Measurements from ENCODE around the gene GABRR3. TPM values are rescaled to one million over a fixed set of nuclear protein-coding genes. Genes with fewer than 3 reads are reported as not detected.

Gene GABRR3
- total RNA-seq, 4 donors from 2014 or later: not detected

DNA sequence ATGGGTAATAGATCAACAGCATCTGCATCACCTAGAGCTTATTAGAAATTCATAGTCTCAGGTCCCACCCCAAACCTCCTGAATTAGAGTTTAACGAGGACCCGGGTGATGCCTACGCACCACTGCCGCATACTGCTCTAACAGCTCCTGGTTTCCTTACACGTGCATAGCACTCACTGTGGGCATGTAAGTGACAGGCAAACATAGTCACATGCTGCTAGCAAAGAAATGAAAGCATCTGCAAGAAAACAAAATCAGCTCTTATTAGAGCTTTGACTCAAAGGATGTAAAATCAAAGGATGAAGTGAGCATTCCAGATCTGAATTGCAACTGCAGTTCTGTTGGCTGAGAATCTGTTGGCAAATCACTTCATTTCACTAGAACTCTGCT, 43.8 kb downstream of the GABRR3 start:
- Histone ChIP-seq H3K4me1 (no peaks in the 10 kb centered on the region), H3K4me3 (no peak overlapping the region), H3K27me3 (no peaks in the 10 kb centered on the region), H3K27ac (no peak overlapping the region), H3K36me3 (no peaks in the 10 kb centered on the region), H3K9me3 (no peaks in the 10 kb centered on the region)
- DNase-seq (no peak), ATAC-seq (no peak)
- in situ Hi-C loops (cut with MboI; ENCODE audit: low sequenced_read_pairs in 4 of 4): no loop called here
- TF ChIP-seq POLR2A (IDR thresholded peaks at IDR 0.05): no peak
- TF ChIP-seq, protein P1, sequence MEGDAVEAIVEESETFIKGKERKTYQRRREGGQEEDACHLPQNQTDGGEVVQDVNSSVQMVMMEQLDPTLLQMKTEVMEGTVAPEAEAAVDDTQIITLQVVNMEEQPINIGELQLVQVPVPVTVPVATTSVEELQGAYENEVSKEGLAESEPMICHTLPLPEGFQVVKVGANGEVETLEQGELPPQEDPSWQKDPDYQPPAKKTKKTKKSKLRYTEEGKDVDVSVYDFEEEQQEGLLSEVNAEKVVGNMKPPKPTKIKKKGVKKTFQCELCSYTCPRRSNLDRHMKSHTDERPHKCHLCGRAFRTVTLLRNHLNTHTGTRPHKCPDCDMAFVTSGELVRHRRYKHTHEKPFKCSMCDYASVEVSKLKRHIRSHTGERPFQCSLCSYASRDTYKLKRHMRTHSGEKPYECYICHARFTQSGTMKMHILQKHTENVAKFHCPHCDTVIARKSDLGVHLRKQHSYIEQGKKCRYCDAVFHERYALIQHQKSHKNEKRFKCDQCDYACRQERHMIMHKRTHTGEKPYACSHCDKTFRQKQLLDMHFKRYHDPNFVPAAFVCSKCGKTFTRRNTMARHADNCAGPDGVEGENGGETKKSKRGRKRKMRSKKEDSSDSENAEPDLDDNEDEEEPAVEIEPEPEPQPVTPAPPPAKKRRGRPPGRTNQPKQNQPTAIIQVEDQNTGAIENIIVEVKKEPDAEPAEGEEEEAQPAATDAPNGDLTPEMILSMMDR (IDR thresholded peaks at IDR 0.05 in 4 of 5, conservative IDR thresholded peaks at IDR 0.05 in 1 of 5): no peak
- intact Hi-C loops (cut with DNase I; ENCODE audit: low total_unique reads): no loop called here

DNA sequence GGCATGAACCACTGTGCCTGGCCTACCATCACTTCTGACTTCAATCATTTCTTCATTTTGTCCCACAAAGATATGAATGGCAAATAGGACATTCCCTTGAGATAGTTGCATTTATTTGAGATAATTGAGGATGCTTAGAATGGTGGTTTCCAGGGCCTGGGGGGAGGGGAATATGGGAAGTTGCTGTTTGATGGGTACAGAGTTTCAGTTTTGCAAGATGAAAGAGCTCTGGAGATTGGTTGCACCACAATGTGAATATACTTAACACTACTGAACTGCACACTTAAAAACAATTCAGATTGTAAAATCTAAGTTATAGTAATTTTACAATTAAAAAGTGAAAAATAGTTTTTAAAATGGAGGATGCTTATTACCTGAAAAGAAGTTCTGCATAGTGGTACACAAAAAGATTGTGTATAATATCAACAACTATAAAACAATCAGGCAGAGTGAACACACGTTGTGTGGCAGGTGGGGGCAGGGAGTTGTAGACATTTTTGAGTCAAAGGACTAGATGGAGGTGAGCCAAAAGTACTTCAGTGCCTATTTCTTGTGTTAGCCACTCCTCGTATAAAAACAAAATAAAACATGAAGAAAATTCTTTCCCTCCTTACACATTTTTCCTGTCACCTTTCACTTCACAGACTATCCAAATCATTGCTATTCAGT, 44.4 kb downstream of the GABRR3 start:
- in situ Hi-C loops (cut with MboI; ENCODE audit: low sequenced_read_pairs in 4 of 4) (no loop called here), intact Hi-C loops (cut with DNase I; ENCODE audit: low total_unique reads) (no loop called here)
- no peak for ATAC-seq
- H3K4me1 ChIP-seq: no peaks in the 10 kb centered on the region
- H3K27me3 ChIP-seq: no peaks in the 10 kb centered on the region
- H3K27ac ChIP-seq: no peak overlapping the region
- no peak for DNase-seq
- no peaks in the 10 kb centered on the region for H3K9me3 ChIP-seq
- no peak for TF ChIP-seq POLR2A (IDR thresholded peaks at IDR 0.05)
- TF ChIP-seq, protein P1 (IDR thresholded peaks at IDR 0.05 in 4 of 5, conservative IDR thresholded peaks at IDR 0.05 in 1 of 5): no peak
- no peak overlapping the region for H3K4me3 ChIP-seq
- no peaks in the 10 kb centered on the region for H3K36me3 ChIP-seq

DNA sequence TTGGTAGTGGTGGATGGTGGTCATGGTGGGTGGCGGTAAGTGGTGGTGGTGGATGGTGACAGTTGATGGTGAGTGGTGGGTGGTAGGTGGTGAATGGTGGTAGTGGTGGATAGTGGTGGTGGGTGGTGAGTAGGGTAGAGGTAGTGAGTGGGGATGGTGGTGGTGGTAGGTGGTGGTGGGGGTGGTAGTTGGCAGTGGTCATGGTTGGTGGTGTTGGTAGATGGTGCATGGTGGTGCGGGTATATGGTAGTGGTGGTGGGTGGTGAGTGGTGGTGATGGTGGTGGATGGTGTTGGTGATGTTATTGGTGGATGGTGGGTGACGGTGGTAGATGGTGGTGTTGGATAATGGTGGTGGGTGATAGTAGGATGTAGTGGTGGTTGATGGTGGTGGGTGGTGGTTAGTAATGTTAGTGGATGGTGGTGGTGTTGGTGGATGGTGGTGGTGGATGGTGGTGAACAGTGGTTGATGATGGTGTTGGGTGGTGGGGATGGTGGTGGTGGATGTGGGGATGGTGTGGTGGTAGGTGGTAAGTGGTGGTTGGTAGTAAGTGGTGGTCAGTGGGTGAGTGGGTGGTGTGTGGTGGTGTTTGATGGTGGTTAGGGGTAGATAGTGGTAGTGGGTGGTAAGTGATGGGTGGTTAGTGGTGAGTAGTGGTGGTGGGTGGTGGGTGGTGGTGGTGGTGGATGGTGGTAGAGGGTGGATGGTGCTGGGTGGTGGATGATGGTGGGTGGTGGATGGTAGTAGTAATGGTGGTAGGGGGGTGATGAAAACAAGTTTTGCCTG, 46.1 kb downstream of the GABRR3 start:
- H3K27me3 ChIP-seq: no peaks in the 10 kb centered on the region
- DNase-seq (no peak), ATAC-seq (no peak)
- TF ChIP-seq POLR2A (IDR thresholded peaks at IDR 0.05): no peak
- TF ChIP-seq, protein P1 (IDR thresholded peaks at IDR 0.05 in 4 of 5, conservative IDR thresholded peaks at IDR 0.05 in 1 of 5): no peak
- intact Hi-C loops (cut with DNase I; ENCODE audit: low total_unique reads) (no loop called here), in situ Hi-C loops (cut with MboI; ENCODE audit: low sequenced_read_pairs in 4 of 4) (no loop called here)
- no peak overlapping the region for H3K4me3 ChIP-seq
- H3K9me3 ChIP-seq: no peaks in the 10 kb centered on the region
- no peaks in the 10 kb centered on the region for H3K36me3 ChIP-seq
- no peak overlapping the region for H3K27ac ChIP-seq
- H3K4me1 ChIP-seq: no peaks in the 10 kb centered on the region

DNA sequence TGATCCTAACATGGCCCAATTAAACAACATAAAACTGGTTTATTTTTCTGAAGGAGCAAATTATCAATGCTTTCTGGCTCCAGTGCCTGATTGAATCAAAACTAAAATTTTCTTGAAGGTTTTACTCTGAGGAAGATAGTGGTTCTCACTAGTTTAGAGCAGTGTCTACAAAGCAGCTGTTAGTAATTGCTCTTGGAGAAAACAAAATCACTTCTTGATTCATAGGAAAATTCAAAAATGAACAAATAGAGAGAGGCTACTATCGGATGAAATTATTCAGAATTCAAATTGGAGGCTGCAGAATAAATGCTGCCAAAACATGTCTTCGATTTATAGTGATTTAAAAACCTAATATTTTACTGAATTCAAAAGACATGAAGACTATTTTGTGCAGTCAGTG, 47.8 kb downstream of the GABRR3 start:
- TF ChIP-seq, protein P1 (IDR thresholded peaks at IDR 0.05 in 4 of 5, conservative IDR thresholded peaks at IDR 0.05 in 1 of 5): no peak
- TF ChIP-seq POLR2A (IDR thresholded peaks at IDR 0.05): no peak
- DNase-seq: no peak
- Histone ChIP-seq H3K36me3 (no peaks in the 10 kb centered on the region), H3K27me3 (no peaks in the 10 kb centered on the region), H3K27ac (no peak overlapping the region), H3K4me1 (peaks cover 3 to 9% of the 10 kb centered on the region in 2 donors), H3K4me3 (no peak overlapping the region), H3K9me3 (no peaks in the 10 kb centered on the region)
- in situ Hi-C loops (cut with MboI; ENCODE audit: low sequenced_read_pairs in 4 of 4): no loop called here
- intact Hi-C loops (cut with DNase I; ENCODE audit: low total_unique reads): no loop called here
- no peak for ATAC-seq

All from gastrocnemius medialis (tissue), 4 donors.